Tibial nerve (tissue), 4 donors: Measurements from ENCODE around the gene JAZF1. TPM values are rescaled to one million over a fixed set of nuclear protein-coding genes. Genes with fewer than 3 reads are reported as not detected.

Source experiments
- DNase-seq, 2 donors: peaks; one replicate each; pipeline ENCODE4 v3.0.0-alpha.2; 2019; ENCODE audit warnings: low spot score in 2 of 2
- H3K27ac ChIP-seq, 4 donors: fragments of 200-600 bp; sonication (generic) in 3 of 4; one replicate each; pipeline ENCODE4 v1.5.1; 2017 to 2019; ENCODE audit warnings: mild to moderate bottlenecking in 1 of 4
- H3K27me3 ChIP-seq, 2 donors: fragments of 200-600 bp; sonication (generic) in 1 of 2; one replicate each; pipeline versions ENCODE4 v1.5.1 to v1.6.0; 2017 to 2019
- H3K36me3 ChIP-seq, 3 donors: fragments of 200-600 bp; sonication (generic); one replicate each; pipeline ENCODE4 v1.5.1; 2018 to 2019
- H3K4me1 ChIP-seq, 4 donors: fragments of 200-600 bp; sonication (generic) in 3 of 4; one replicate each; pipeline ENCODE4 v1.5.1; 2017 to 2019
- H3K4me3 ChIP-seq, 4 donors: fragments of 200-600 bp; sonication (generic) in 3 of 4; one replicate each; pipeline ENCODE4 v1.5.1; 2017 to 2019; ENCODE audit warnings: mild to moderate bottlenecking in 1 of 4, moderate library complexity in 1 of 4
- H3K9me3 ChIP-seq, 4 donors: fragments of 200-600 bp; sonication (generic) in 3 of 4; one replicate each; pipeline ENCODE4 v1.5.1; 2017 to 2019
- EP300 ChIP-seq, 2 donors: sonication (generic); formaldehyde crosslinking; IDR thresholded peaks; one replicate each; pipeline ENCODE4 v1.6.1; 2017; ENCODE audit warnings: antibody characterized with exemption in 2 of 2, mild to moderate bottlenecking in 1 of 2
- POLR2A ChIP-seq, 2 donors: fragments of 450-650 bp; IDR thresholded peaks; one replicate each; pipeline ENCODE4 v1.6.1; 2017; ENCODE audit warnings: antibody characterized with exemption in 2 of 2, mild to moderate bottlenecking in 2 of 2, moderate library complexity in 2 of 2
- WGBS, 2 donors: methylation state at CpG; one replicate each; pipeline ENCODE4 v1.1.5; 2018; 5-methylcytosine and 5-hydroxymethylcytosine counted together
- total RNA-seq, 4 donors: library from RNA; depleted of rRNA; stranded (reverse); fragments of >200 nt; gene quantifications; one replicate each; pipeline ENCODE4 v1.1.0, GENCODE V29; 2016
- TF ChIP-seq, protein P1 (sequence below), 5 experiments: fragments of 200-600 bp in 3 of 5; fragments of 450-650 bp in 2 of 5; sonication (generic) in 3 of 5; IDR thresholded peaks; one replicate each; pipeline ENCODE4 v1.5.1; 2016 to 2019; ENCODE audit warnings: antibody characterized with exemption in 5 of 5, mild to moderate bottlenecking in 3 of 5, moderate library complexity in 2 of 5

Gene JAZF1
- total RNA-seq, 4 donors from 2014 or later, result 6.9 to 17.5 (median 10.7) TPM

GRCh38 chr7:27933671-27934565, 246.7 kb downstream of the JAZF1 start:
- no peak for DNase-seq
- no peaks in the 10 kb centered on the region for H3K27me3 ChIP-seq
- no peaks in the 10 kb centered on the region for H3K9me3 ChIP-seq

DNA sequence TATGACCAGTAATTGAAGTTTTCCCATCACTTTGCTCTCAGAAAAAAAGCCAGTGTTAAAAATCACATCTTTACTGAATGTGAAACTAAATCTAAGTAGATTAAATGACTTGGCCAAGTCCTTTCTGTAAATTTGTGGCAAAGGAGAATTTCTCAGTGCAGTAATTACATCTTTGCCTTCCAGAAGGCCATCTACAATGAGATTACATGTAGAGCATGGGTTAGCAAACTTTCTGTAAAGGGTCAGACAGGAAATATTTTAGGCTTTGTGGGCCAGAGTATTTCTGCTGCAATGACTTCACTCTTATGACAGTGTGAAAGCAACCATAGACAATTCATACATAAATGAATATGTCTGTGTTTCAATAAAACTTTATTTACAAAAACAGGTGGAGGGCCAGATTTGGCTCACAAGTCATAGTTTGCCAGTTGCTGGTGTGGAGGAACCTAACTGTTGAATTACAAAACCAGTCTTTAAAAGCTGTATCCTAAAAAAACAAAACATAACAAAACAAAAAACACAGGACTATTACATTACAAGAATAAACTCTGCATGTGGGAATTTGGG, 249.6 kb downstream of the JAZF1 start:
- Histone ChIP-seq H3K36me3 (no peaks in the 10 kb centered on the region), H3K27me3 (no peaks in the 10 kb centered on the region), H3K27ac (no peak overlapping the region), H3K9me3 (no peaks in the 10 kb centered on the region), H3K4me1 (no peaks in the 10 kb centered on the region), H3K4me3 (no peak overlapping the region)
- DNase-seq, result no peak
- TF ChIP-seq POLR2A (IDR thresholded peaks at IDR 0.05), result no peak
- no peak for TF ChIP-seq EP300 (IDR thresholded peaks at IDR 0.05)
- TF ChIP-seq, protein P1, sequence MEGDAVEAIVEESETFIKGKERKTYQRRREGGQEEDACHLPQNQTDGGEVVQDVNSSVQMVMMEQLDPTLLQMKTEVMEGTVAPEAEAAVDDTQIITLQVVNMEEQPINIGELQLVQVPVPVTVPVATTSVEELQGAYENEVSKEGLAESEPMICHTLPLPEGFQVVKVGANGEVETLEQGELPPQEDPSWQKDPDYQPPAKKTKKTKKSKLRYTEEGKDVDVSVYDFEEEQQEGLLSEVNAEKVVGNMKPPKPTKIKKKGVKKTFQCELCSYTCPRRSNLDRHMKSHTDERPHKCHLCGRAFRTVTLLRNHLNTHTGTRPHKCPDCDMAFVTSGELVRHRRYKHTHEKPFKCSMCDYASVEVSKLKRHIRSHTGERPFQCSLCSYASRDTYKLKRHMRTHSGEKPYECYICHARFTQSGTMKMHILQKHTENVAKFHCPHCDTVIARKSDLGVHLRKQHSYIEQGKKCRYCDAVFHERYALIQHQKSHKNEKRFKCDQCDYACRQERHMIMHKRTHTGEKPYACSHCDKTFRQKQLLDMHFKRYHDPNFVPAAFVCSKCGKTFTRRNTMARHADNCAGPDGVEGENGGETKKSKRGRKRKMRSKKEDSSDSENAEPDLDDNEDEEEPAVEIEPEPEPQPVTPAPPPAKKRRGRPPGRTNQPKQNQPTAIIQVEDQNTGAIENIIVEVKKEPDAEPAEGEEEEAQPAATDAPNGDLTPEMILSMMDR (IDR thresholded peaks at IDR 0.05), result no peak

More at GRCh38 chr7:27933671-27934565, 246.7 kb downstream of the JAZF1 start:
- H3K27ac ChIP-seq, result no peak overlapping the region
- no peaks in the 10 kb centered on the region for H3K4me1 ChIP-seq
- TF ChIP-seq, protein P1 (IDR thresholded peaks at IDR 0.05), result no peak
- TF ChIP-seq EP300 (IDR thresholded peaks at IDR 0.05), result no peak
- WGBS, 2 donors, result 75 to 83% methylated on average over 3 of the region's 3 CpGs
- no peaks in the 10 kb centered on the region for H3K36me3 ChIP-seq
- no peak overlapping the region for H3K4me3 ChIP-seq

- Histone ChIP-seq H3K4me1 (no peaks in the 10 kb centered on the region), H3K4me3 (no peak overlapping the region), H3K27ac (no peak overlapping the region), H3K36me3 (no peaks in the 10 kb centered on the region), H3K27me3 (no peaks in the 10 kb centered on the region), H3K9me3 (no peaks in the 10 kb centered on the region)
- TF ChIP-seq, protein P1 (IDR thresholded peaks at IDR 0.05), result no peak
- TF ChIP-seq POLR2A (IDR thresholded peaks at IDR 0.05), result no peak
- TF ChIP-seq EP300 (IDR thresholded peaks at IDR 0.05), result no peak
- DNase-seq, result no peak
- 91 to 92% methylated on average over 3 of the region's 3 CpGs for WGBS, 2 donors
Observed at GRCh38 chr7:27929127-27929526, 251.5 kb downstream of the JAZF1 start.

- no peak overlapping the region for H3K4me3 ChIP-seq
- no peaks in the 10 kb centered on the region for H3K36me3 ChIP-seq
- no peak for TF ChIP-seq POLR2A (IDR thresholded peaks at IDR 0.05)
- no peak for TF ChIP-seq EP300 (IDR thresholded peaks at IDR 0.05)
- TF ChIP-seq, protein P1 (IDR thresholded peaks at IDR 0.05), result no peak
- no peaks in the 10 kb centered on the region for H3K4me1 ChIP-seq
- no peak overlapping the region for H3K27ac ChIP-seq
- no peaks in the 10 kb centered on the region for H3K27me3 ChIP-seq
- no peaks in the 10 kb centered on the region for H3K9me3 ChIP-seq
- DNase-seq, result no peak
Observed at GRCh38 chr7:27928001-27928400, 252.6 kb downstream of the JAZF1 start.

GRCh38 chr7:27925573-27926201, 254.9 kb downstream of the JAZF1 start:
- TF ChIP-seq POLR2A (IDR thresholded peaks at IDR 0.05) (no peak), EP300 (IDR thresholded peaks at IDR 0.05) (no peak)
- TF ChIP-seq, protein P1 (IDR thresholded peaks at IDR 0.05), result no peak
- Histone ChIP-seq H3K9me3 (no peaks in the 10 kb centered on the region), H3K36me3 (no peaks in the 10 kb centered on the region), H3K27me3 (no peaks in the 10 kb centered on the region), H3K4me3 (no peak overlapping the region), H3K27ac (no peak overlapping the region), H3K4me1 (peaks cover 0 to 10% (median 2%) of the 10 kb centered on the region in 4 donors)
- WGBS, 2 donors, result 93 to 99% methylated on average over 6 of the region's 6 CpGs
- no peak for DNase-seq
